Uterus (tissue), 2 donors: ENCODE measurements around the gene AMN.

ENCODE experiments used
- POLR2A ChIP-seq, 2 donors: fragments of 450-650 bp; IDR thresholded peaks; one replicate each; pipeline ENCODE4 v1.6.1; 2016; ENCODE audit warnings: antibody characterized with exemption in 2 of 2, mild to moderate bottlenecking in 1 of 2, moderate library complexity in 1 of 2
- TF ChIP-seq, protein P1 (sequence below), 4 experiments: fragments of 200-600 bp in 2 of 4; fragments of 450-650 bp in 2 of 4; sonication (generic) in 2 of 4; IDR thresholded peaks; one replicate each; pipeline ENCODE4 v1.5.1; 2016 to 2019; ENCODE audit warnings: antibody characterized with exemption in 4 of 4, mild to moderate bottlenecking in 2 of 4, moderate library complexity in 1 of 4

- TF ChIP-seq, protein P1, sequence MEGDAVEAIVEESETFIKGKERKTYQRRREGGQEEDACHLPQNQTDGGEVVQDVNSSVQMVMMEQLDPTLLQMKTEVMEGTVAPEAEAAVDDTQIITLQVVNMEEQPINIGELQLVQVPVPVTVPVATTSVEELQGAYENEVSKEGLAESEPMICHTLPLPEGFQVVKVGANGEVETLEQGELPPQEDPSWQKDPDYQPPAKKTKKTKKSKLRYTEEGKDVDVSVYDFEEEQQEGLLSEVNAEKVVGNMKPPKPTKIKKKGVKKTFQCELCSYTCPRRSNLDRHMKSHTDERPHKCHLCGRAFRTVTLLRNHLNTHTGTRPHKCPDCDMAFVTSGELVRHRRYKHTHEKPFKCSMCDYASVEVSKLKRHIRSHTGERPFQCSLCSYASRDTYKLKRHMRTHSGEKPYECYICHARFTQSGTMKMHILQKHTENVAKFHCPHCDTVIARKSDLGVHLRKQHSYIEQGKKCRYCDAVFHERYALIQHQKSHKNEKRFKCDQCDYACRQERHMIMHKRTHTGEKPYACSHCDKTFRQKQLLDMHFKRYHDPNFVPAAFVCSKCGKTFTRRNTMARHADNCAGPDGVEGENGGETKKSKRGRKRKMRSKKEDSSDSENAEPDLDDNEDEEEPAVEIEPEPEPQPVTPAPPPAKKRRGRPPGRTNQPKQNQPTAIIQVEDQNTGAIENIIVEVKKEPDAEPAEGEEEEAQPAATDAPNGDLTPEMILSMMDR (IDR thresholded peaks at IDR 0.05), result no peak
- TF ChIP-seq POLR2A (IDR thresholded peaks at IDR 0.05), result no peak
Measured at GRCh38 chr14:102875652-102876051, 46.8 kb upstream of the AMN start.
